HG03439 (cell line): ENCODE measurements around the gene SDR39U1.

Source experiments
- ATAC-seq: cut with Tn5 transposase; IDR thresholded peaks from one replicate; pipeline ENCODE4 v1.9.1; 2021; ENCODE audit warnings: mild to moderate bottlenecking, moderate library complexity; ENCODE audit not compliant: unreplicated experiment

SDR39U1 gene

GRCh38 chr14:24392325-24393091 is 50.1 kb downstream of the SDR39U1 start:
- no peak for ATAC-seq

- ATAC-seq: no peak
Measured at GRCh38 chr14:24390701-24391468, 51.7 kb downstream of the SDR39U1 start.
